HEK293 (cell line): ENCODE results near the gene KMT2A.
A peak's percentile ranks its signal among the peaks of the same experiment; 100 is the strongest.

Experiments
- INSM2 ChIP-seq: fragments of 450-650 bp; formaldehyde crosslinking; IDR thresholded peaks from 2 replicates; pipeline ENCODE4 v1.5.1; 2016; ENCODE audit warnings: missing biosample characterization, missing genetic modification characterization
- KLF1 ChIP-seq: fragments of 450-650 bp; formaldehyde crosslinking; IDR thresholded peaks from 2 replicates; pipeline ENCODE4 v1.5.1; 2016; ENCODE audit warnings: missing biosample characterization, missing genetic modification characterization
- PATZ1 ChIP-seq: fragments of 450-650 bp; formaldehyde crosslinking; IDR thresholded peaks from 2 replicates; pipeline ENCODE4 v1.5.1; 2016; ENCODE audit warnings: missing biosample characterization, missing genetic modification characterization
- SETDB1 ChIP-seq: IDR thresholded peaks from one replicate; pipeline ENCODE4 v1.6.1; 2017; ENCODE audit warnings: mild to moderate bottlenecking, low read length, moderate library complexity, mixed read lengths; ENCODE audit not compliant: insufficient read length
- TCF7L2 ChIP-seq: IDR thresholded peaks from 2 replicates; pipeline ENCODE4 v1.6.1; 2011; ENCODE audit warnings: low read depth, mild to moderate bottlenecking, inconsistent platforms, low read length, moderate library complexity, borderline replicate concordance
- YY2 ChIP-seq: fragments of 450-650 bp; formaldehyde crosslinking; IDR thresholded peaks from 2 replicates; pipeline ENCODE4 v1.5.1; 2016; ENCODE audit warnings: missing biosample characterization, missing genetic modification characterization
- ZFP37 ChIP-seq: fragments of 450-650 bp; formaldehyde crosslinking; IDR thresholded peaks from 2 replicates; pipeline ENCODE4 v1.5.1; 2016; ENCODE audit warnings: missing biosample characterization, missing genetic modification characterization
- ZFP69B ChIP-seq: fragments of 450-650 bp; formaldehyde crosslinking; IDR thresholded peaks from 2 replicates; pipeline ENCODE4 v1.5.1; 2016; ENCODE audit warnings: missing biosample characterization, missing genetic modification characterization
- ZNF140 ChIP-seq: fragments of 450-650 bp; formaldehyde crosslinking; IDR thresholded peaks from 2 replicates; pipeline ENCODE4 v1.5.1; 2016; ENCODE audit warnings: missing biosample characterization, missing genetic modification characterization
- ZNF184 ChIP-seq: fragments of 450-650 bp; IDR thresholded peaks from 2 replicates; pipeline ENCODE4 v1.5.1; 2018; ENCODE audit warnings: missing biosample characterization, mild to moderate bottlenecking, missing genetic modification characterization
- ZNF202 ChIP-seq: fragments of 450-650 bp; formaldehyde crosslinking; IDR thresholded peaks from 2 replicates; pipeline ENCODE4 v1.5.1; 2016; ENCODE audit warnings: missing biosample characterization, missing genetic modification characterization, borderline replicate concordance
- ZNF324 ChIP-seq: fragments of 450-650 bp; formaldehyde crosslinking; IDR thresholded peaks from 2 replicates; pipeline ENCODE4 v1.5.1; 2016; ENCODE audit warnings: missing biosample characterization, missing genetic modification characterization
- ZNF350 ChIP-seq: fragments of 450-650 bp; formaldehyde crosslinking; IDR thresholded peaks from 2 replicates; pipeline ENCODE4 v1.5.0; 2017; ENCODE audit warnings: missing biosample characterization, mild to moderate bottlenecking, missing genetic modification characterization
- ZNF366 ChIP-seq: fragments of 450-650 bp; formaldehyde crosslinking; conservative IDR thresholded peaks from 2 replicates; pipeline ENCODE4 v1.5.1; 2016; ENCODE audit warnings: missing biosample characterization, missing genetic modification characterization
- ZNF398 ChIP-seq: fragments of 450-650 bp; formaldehyde crosslinking; IDR thresholded peaks from 2 replicates; pipeline ENCODE4 v1.5.1; 2017; ENCODE audit warnings: missing biosample characterization, missing genetic modification characterization
- ZNF426 ChIP-seq: fragments of 450-650 bp; formaldehyde crosslinking; IDR thresholded peaks from 2 replicates; pipeline ENCODE4 v1.5.1; 2017; ENCODE audit warnings: missing biosample characterization, missing genetic modification characterization, mild to moderate bottlenecking, inconsistent platforms, moderate library complexity
- ZNF510 ChIP-seq: fragments of 450-650 bp; formaldehyde crosslinking; IDR thresholded peaks from 2 replicates; pipeline ENCODE4 v1.5.1; 2018; ENCODE audit warnings: mild to moderate bottlenecking, missing genetic modification characterization, missing biosample characterization; ENCODE audit not compliant: insufficient replicate concordance
- ZNF518A ChIP-seq: fragments of 450-650 bp; formaldehyde crosslinking; conservative IDR thresholded peaks from 2 replicates; pipeline ENCODE4 v1.5.1; 2016; ENCODE audit warnings: low read depth, missing biosample characterization, missing genetic modification characterization
- ZNF521 ChIP-seq: fragments of 450-650 bp; formaldehyde crosslinking; IDR thresholded peaks from 2 replicates; pipeline ENCODE4 v1.5.1; 2017; ENCODE audit warnings: missing biosample characterization, mild to moderate bottlenecking, missing genetic modification characterization
- ZNF548 ChIP-seq: fragments of 450-650 bp; formaldehyde crosslinking; IDR thresholded peaks from 2 replicates; pipeline ENCODE4 v1.5.1; 2016; ENCODE audit warnings: missing biosample characterization, missing genetic modification characterization
- ZNF560 ChIP-seq: fragments of 450-650 bp; formaldehyde crosslinking; IDR thresholded peaks from 2 replicates; pipeline ENCODE4 v1.5.1; 2017; ENCODE audit warnings: missing biosample characterization, missing genetic modification characterization, borderline replicate concordance
- ZNF580 ChIP-seq: fragments of 450-650 bp; formaldehyde crosslinking; IDR thresholded peaks from 2 replicates; pipeline ENCODE4 v1.5.1; 2016; ENCODE audit warnings: missing biosample characterization, missing genetic modification characterization
- ZNF596 ChIP-seq: fragments of 450-650 bp; IDR thresholded peaks from 2 replicates; pipeline ENCODE4 v1.5.0; 2018; ENCODE audit warnings: missing biosample characterization, mild to moderate bottlenecking, missing genetic modification characterization, moderate library complexity
- ZNF621 ChIP-seq: fragments of 450-650 bp; formaldehyde crosslinking; IDR thresholded peaks from 2 replicates; pipeline ENCODE4 v1.5.1; 2017; ENCODE audit warnings: missing biosample characterization, missing genetic modification characterization
- ZNF701 ChIP-seq: fragments of 450-650 bp; formaldehyde crosslinking; IDR thresholded peaks from 2 replicates; pipeline ENCODE4 v1.5.1; 2016; ENCODE audit warnings: missing biosample characterization, missing genetic modification characterization
- ZNF707 ChIP-seq: fragments of 450-650 bp; formaldehyde crosslinking; IDR thresholded peaks from 2 replicates; pipeline ENCODE4 v1.5.1; 2016; ENCODE audit warnings: missing biosample characterization, missing genetic modification characterization
- ZNF747 ChIP-seq: fragments of 450-650 bp; formaldehyde crosslinking; IDR thresholded peaks from 2 replicates; pipeline ENCODE4 v1.5.1; 2016; ENCODE audit warnings: missing biosample characterization, missing genetic modification characterization
- ZNF776 ChIP-seq: fragments of 450-650 bp; formaldehyde crosslinking; IDR thresholded peaks from 2 replicates; pipeline ENCODE4 v1.5.0; 2017; ENCODE audit warnings: missing biosample characterization, missing genetic modification characterization, borderline replicate concordance
- ZNF777 ChIP-seq: fragments of 450-650 bp; formaldehyde crosslinking; IDR thresholded peaks from 2 replicates; pipeline ENCODE4 v1.5.1; 2017; ENCODE audit warnings: missing biosample characterization, missing genetic modification characterization, borderline replicate concordance
- ZNF791 ChIP-seq: fragments of 450-650 bp; formaldehyde crosslinking; IDR thresholded peaks from 2 replicates; pipeline ENCODE4 v1.5.1; 2016; ENCODE audit warnings: missing biosample characterization, missing genetic modification characterization

Gene KMT2A

GRCh38 chr11:118401151-118401879, 35.0 kb upstream of the KMT2A start, which contains the start of gene ATP5MG (continued):
- 0 out of 2 replicates have a peak, but pooled peaks have one; percentile 21 for TF ChIP-seq ZNF518A (tag by site-specific recombination)
- no peak for TF ChIP-seq ZNF350 (tag by site-specific recombination)
- TF ChIP-seq ZNF621 (tag by site-specific recombination), result no peak
- no peak for TF ChIP-seq ZNF548 (tag by site-specific recombination)
- 0 out of 2 replicates have a peak, but pooled peaks have one; percentile 21 for TF ChIP-seq TCF7L2
- no peak; the same call in 1 of the 2 replicates for TF ChIP-seq ZFP69B
- TF ChIP-seq ZNF366 (tag by site-specific recombination), result no peak
- TF ChIP-seq ZNF140, result no peak
- no peak for TF ChIP-seq ZNF596
- TF ChIP-seq KLF1 (tag by site-specific recombination), result no peak
- TF ChIP-seq ZNF580 (tag by site-specific recombination), result no peak; the same call in 1 of the 2 replicates
- no peak for TF ChIP-seq ZNF776
- TF ChIP-seq ZNF398 (tag by site-specific recombination), result no peak
- no peak for TF ChIP-seq ZNF510 (tag by site-specific recombination)
- no peak for TF ChIP-seq ZNF426 (tag by site-specific recombination)
- TF ChIP-seq ZNF747 (tag by site-specific recombination), result no peak
- TF ChIP-seq ZNF202 (tag by site-specific recombination), result no peak
- no peak for TF ChIP-seq PATZ1 (tag by site-specific recombination)
- TF ChIP-seq ZNF791 (tag by site-specific recombination), result no peak
- no peak for TF ChIP-seq ZNF707
- no peak for TF ChIP-seq ZNF560 (tag by site-specific recombination)
- no peak for TF ChIP-seq SETDB1
- TF ChIP-seq YY2 (tag by site-specific recombination), result no peak
- TF ChIP-seq ZNF324, result 0 out of 2 replicates have a peak, but pooled peaks have one; percentile 52
- no peak for TF ChIP-seq ZNF777
- TF ChIP-seq ZFP37, result no peak
- no peak for TF ChIP-seq INSM2 (tag by site-specific recombination)
- no peak for TF ChIP-seq ZNF521 (tag by site-specific recombination)
- TF ChIP-seq ZNF184 (tag by site-specific recombination), result no peak
- TF ChIP-seq ZNF701 (tag by site-specific recombination), result no peak
